Measurements from ENCODE around the gene RDH8. TPM values are rescaled to one million over a fixed set of nuclear protein-coding genes. Genes with fewer than 3 reads are reported as not detected.

RDH8 gene
- total and polyA plus RNA-seq, 2 of the 4 experiments (the other 2 are of a cell fraction) = 0.18 TPM; not detected in 1

GRCh38 chr19:10018786-10019185, 5.5 kb downstream of the RDH8 start:
- Histone ChIP-seq H2AK5ac (ENCODE audit: low read depth, low read length) (no peak overlapping the region), H3K79me1 (ENCODE audit: low read depth in 1 of 2, low read length in 2 of 2) (no peaks in the 10 kb centered on the region), H2BK120ac (ENCODE audit: low read depth, low read length) (no peak overlapping the region), H3K4me1 (ENCODE audit: control insufficient read depth, insufficient read depth, low read length) (0 out of 2 replicates have a peak, but pooled peaks cover 2% of the 10 kb centered on the region), H3K4me3 (ENCODE audit: insufficient read depth, low read depth, low read length) (no peak overlapping the region), H3K9me1 (ENCODE audit: insufficient read depth, low read length) (peaks cover 3% of the 10 kb centered on the region; the same call in 1 of the 2 replicates), H3K27me3 (ENCODE audit: control insufficient read depth, insufficient read depth, low read length) (no peaks in the 10 kb centered on the region), H3K23ac (ENCODE audit: low read depth, low read length) (no peak overlapping the region), H3K18ac (ENCODE audit: low read depth, low read length) (no peak overlapping the region), H2AFZ (replicated peaks; ENCODE audit: low read length, poor library complexity) (no peak overlapping the region), H4K8ac (ENCODE audit: low read depth in 2 of 2, low read length in 2 of 2) (no peak overlapping the region), H3K14ac (replicated peaks; ENCODE audit: low read depth, low read length) (no peak overlapping the region), H4K20me1 (ENCODE audit: insufficient read depth, low read length) (no peaks in the 10 kb centered on the region), H2BK20ac (ENCODE audit: low read depth, low read length) (no peak overlapping the region), H2AK9ac (replicated peaks; ENCODE audit: low read depth, low read length, poor library complexity) (no peak overlapping the region), H3K56ac (ENCODE audit: extremely low read depth, insufficient read depth, low read length) (no peak overlapping the region), H2BK5ac (ENCODE audit: low read depth, low read length, poor library complexity, severe bottlenecking) (no peak overlapping the region), H3K9me3 (ENCODE audit: control insufficient read depth, insufficient read depth, low read length) (no peaks in the 10 kb centered on the region), H3K9ac (ENCODE audit: low read depth, low read length) (no peak overlapping the region), H3K4me2 (ENCODE audit: low read depth, low read length) (no peak overlapping the region), H4K5ac (ENCODE audit: low read depth, low read length) (no peak overlapping the region), H4K91ac (ENCODE audit: insufficient read depth, low read depth, low read length) (no peak overlapping the region), H3K27ac (ENCODE audit: insufficient read depth, low read length) (no peak overlapping the region), H3K36me3 (ENCODE audit: control insufficient read depth, insufficient read depth, low read length) (no peaks in the 10 kb centered on the region), H3K4ac (ENCODE audit: low read depth, low read length) (no peak overlapping the region), H2BK15ac (ENCODE audit: low read depth, low read length) (no peak overlapping the region)
- CTCF ChIA-PET = interaction anchor here (0.5 to 0.9 kb wide), 2 partner anchors 9 to 884 kb away, joined by 3 to 5 read pairs; no protein-coding TSS in a partner anchor
- no peak for TF ChIP-seq MXI1 (IDR thresholded peaks at IDR 0.05; ENCODE audit: borderline replicate concordance, low read depth, low read length)
- TF ChIP-seq NFE2L2 (IDR thresholded peaks at IDR 0.05; ENCODE audit: low read depth, low read length) = no peak
- no peak for TF ChIP-seq RCOR1 (IDR thresholded peaks at IDR 0.05; ENCODE audit: insufficient replicate concordance, low read length)
- TF ChIP-seq BHLHE40 (IDR thresholded peaks at IDR 0.05; ENCODE audit: low read depth, low read length) = no peak
- TF ChIP-seq CTCF (conservative IDR thresholded peaks at IDR 0.05; ENCODE audit: low read depth, low read length) = no peak
- TF ChIP-seq RAD21 (IDR thresholded peaks at IDR 0.05; ENCODE audit: low read length) = no peak
- TF ChIP-seq SMC3 (IDR thresholded peaks at IDR 0.05; ENCODE audit: low read depth, low read length) = no peak
- no peak for TF ChIP-seq USF2 (IDR thresholded peaks at IDR 0.05; ENCODE audit: low read depth, low read length)
- TF ChIP-seq ELK1 (IDR thresholded peaks at IDR 0.05; ENCODE audit: borderline replicate concordance, low read depth, low read length) = no peak
- TF ChIP-seq RFX5 (IDR thresholded peaks at IDR 0.05; ENCODE audit: low read depth, low read length) = no peak
- TF ChIP-seq MAZ (IDR thresholded peaks at IDR 0.05; ENCODE audit: borderline replicate concordance, low read depth, low read length) = no peak
- no peak for TF ChIP-seq MAFK (IDR thresholded peaks at IDR 0.05; ENCODE audit: low read depth, low read length)
- no peak for TF ChIP-seq POLR2A (IDR thresholded peaks at IDR 0.05; ENCODE audit: low read depth, low read length)
- no peak for TF ChIP-seq CHD1 (IDR thresholded peaks at IDR 0.05; ENCODE audit: low read depth, low read length)
- no peak for TF ChIP-seq FOS (IDR thresholded peaks at IDR 0.05; ENCODE audit: low read depth, low read length)
- TF ChIP-seq CEBPB (IDR thresholded peaks at IDR 0.05; ENCODE audit: low read depth, low read length) = no peak
- dilution Hi-C loops (cut with HindIII; ENCODE audit: low sequenced_read_pairs, unreplicated experiment) = no loop called here
- no TSS peak for BruUV-seq (replicated peaks)
- ATAC-seq (ENCODE audit: low read depth) (no peak), DNase-seq (no peak)
- intact Hi-C loops (cut with micrococcal nuclease) = no loop called here
- in situ Hi-C loops (cut with MboI; ENCODE audit: low sequenced_read_pairs) = no loop called here
- POLR2A ChIA-PET (ENCODE audit: unreplicated experiment) = no interaction called here
- 88% methylated on average over 4 of the region's 9 CpGs; no CpG with 5 or more reads in 1 of the 2 experiments for WGBS, 2 experiments (ENCODE audit: extremely low coverage in 2 of 2, insufficient read length in 1 of 2)
